ENCODE measurements around the gene PWWP2B.

Gene PWWP2B

DNA sequence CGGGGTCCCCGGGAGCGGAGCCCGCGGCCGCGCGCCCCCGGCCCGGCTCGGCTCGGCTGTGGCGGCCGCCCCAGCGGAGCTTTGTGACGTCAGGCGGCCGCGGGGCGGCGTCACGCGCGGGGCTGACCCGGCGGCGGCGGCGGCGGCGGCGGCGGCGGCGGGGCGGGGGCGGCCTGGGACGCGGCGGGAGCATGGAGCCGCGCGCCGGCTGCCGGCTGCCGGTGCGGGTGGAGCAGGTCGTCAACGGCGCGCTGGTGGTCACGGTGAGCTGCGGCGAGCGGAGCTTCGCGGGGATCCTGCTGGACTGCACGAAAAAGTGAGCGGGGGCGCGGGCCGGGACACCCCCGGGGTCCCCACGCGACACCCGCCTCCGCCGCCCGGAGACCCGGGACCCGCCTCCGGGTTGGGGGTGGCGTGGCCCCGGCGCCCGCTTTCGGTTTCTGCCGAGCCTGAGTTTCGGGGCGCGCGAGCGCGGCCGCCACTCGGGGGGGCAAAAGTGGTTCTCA lies at the start of gene PWWP2B:
Gene PWWP2B (plus strand): TSS at position 165 of the 506 bp plus-strand sequence. CDS start 27 bp downstream, at position 192.
- DNase-seq, result no peak

GRCh38 chr10:132347211-132347930 lies 49.6 kb upstream of the PWWP2B start:
- DNase-seq, result no peak

DNA sequence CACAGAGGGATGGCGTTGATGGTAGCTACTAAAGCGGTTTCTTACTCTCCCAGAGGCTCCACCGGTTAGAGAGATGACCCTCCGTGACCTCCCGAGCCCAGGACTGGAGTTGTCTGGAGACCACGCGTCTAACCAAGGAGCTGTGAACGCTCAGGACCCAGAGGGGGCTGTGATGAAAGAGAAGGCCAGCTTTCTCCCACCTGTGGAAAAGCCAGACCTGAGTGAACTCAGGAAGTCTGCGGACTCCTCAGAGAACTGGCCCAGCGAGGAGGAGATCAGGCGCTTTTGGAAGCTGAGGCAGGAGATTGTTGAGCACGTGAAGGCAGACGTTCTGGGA lies 49.1 kb upstream of the PWWP2B start:
- DNase-seq, result no peak

DNA sequence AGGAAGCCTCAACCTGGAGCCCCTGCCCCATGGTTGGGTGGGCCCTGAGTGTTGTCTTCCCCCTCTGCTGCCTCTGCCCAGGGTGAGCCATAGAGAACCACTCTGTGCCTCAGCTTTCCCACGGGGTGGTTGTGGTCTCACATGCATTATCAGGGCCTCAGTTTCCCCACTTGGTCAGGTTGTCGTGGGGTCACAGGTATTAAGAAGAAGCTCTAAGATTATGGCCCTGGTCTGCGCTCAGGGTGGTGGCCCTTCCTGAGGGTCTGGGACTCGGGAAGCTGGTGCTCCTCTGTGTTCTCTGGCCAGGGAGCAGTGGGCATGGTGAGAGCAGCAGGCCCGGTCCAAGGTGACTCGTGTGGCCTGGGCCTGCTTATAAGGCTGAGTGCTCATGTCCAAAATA lies 47.2 kb upstream of the PWWP2B start:
- DNase-seq, result no peak

- no peak for DNase-seq
Observed at GRCh38 chr10:132350391-132350790, 46.6 kb upstream of the PWWP2B start.

- DNase-seq, result no peak
Observed at GRCh38 chr10:132350946-132351345, 46.1 kb upstream of the PWWP2B start.

GRCh38 chr10:132351611-132352010 lies 45.4 kb upstream of the PWWP2B start:
- DNase-seq, result no peak

GRCh38 chr10:132352462-132353308 lies 44.3 kb upstream of the PWWP2B start:
- DNase-seq, result peak; percentile 1

DNA sequence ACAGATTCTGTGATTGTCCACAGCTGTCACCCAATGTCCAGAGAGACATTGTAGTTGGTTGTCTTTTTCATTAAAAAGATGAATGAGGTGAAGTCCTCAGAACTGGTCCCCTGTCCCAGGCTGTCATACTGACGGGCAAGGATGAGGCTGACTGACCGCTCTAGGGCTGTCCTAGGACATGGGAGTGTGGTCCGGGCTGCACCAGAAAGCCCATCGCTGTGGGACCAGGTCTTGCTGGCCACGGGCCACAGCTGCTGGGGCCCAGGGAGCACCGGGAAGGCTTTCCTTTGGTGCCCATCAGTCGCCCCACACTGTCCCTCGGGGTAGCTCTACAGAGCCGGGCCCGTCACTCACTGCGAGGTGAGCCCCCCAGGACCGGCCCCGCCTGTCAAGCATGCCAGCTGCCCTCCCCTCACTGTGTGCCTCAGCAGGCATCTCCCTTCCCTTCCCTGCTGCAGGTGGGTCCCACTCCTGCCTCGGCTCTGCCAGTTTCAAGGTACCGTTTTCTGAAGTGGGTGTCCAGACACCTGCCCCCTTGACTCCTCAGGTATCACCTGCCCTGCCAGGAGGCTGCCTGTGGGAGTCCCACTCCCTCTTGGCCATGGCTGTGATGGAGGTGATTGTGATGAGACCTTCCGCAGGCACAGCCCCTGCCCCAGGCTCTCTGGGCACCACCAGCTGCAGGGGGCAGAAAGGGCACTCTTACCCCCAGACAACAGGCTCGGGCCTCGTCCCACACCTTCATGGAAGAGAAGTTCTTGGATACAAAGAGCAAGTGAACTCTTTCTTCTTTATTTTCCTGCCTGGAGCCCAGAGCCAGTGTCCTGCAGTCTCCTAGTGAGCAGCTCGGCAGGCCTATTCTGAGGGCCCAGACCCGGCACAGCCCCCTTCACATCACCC lies 43.3 kb upstream of the PWWP2B start:
- no peak for DNase-seq

DNA sequence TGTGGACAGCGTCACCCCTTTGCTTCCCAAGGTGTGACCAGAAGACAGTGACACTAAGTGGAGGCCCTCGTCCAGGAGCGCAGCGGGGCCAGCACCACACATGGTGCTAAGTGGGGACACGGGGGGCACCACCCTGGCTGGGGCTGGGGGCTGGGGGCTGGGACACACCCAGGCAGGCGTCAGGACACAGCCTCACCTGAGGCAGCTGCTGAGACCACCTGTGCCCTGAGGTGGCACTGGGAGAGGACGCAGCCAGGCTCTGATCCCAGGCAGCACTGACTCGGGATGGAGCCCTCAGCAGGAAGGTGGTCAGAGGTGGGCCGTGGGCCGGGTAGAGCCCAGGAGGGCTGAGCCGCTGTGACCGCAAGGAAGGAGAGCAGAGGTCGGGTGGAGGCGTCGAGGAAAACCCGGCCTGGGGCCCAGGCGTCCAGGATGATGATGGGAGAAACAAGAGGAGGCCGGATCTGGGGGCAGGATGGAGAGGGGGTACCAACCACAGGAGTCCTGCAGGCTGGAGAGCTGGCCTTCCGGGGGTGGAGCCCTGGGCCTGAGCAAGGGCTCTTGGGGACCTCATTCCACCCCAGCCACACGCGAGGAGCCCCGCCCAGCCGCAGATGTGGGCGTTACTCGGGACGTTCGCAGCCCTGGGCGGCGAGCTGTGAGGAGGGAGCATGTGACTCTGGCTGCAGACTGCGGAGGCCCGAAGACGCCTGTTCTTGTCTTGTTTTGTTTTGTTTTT lies 42.5 kb upstream of the PWWP2B start:
- DNase-seq, result no peak

DNA sequence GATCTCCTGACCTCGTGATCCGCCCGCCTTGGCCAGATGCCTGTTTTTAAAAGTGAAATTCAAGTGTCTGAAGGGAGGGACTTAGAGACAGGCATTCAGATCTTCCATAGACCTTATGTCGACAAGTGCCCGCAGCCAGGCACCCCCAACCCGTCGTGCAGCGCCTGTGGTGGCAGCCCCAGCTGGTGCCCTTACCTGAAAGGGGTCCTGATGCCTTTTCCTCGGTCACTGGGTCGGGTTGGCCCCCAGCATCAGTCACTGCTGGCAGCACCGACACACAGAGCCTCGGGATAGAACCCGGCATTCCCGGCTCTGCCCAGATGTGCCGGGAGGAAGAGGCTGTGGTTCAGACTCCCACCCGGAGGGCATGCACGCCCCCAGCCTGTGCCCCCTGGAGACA lies 41.7 kb upstream of the PWWP2B start:
- no peak for DNase-seq

GRCh38 chr10:132355754-132356153 lies 41.2 kb upstream of the PWWP2B start:
- DNase-seq, result no peak

DNA sequence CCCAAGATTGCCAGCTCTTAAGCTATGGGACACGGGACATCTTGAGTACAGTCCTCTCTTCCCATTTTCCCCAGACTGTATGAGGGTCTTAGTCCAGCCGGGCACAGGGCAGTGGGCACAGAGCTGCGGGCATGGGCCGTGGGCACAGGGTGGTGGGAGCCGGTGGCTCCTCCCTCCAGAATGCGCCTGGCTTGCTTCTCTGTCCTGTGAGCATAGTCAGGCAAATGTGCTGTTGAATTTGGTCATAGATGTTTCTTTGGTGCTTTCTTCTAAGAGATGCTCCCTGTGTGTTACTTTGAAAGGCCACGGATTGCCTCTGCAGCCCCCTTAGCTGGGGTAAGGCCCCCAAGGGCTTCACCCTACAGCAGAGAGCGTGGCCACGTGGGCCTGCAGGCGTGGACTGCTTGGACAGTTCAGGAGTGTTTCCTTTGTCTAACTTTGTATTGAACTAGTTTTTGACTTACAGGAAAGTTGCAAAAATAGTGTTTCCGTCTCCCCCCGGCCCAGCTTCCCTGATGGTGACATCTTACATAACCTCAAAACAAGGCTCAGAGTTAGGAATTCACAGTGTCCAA lies 40.3 kb upstream of the PWWP2B start:
- DNase-seq, result no peak

- DNase-seq, result no peak
Observed at GRCh38 chr10:132357286-132358058, 39.5 kb upstream of the PWWP2B start.

DNA sequence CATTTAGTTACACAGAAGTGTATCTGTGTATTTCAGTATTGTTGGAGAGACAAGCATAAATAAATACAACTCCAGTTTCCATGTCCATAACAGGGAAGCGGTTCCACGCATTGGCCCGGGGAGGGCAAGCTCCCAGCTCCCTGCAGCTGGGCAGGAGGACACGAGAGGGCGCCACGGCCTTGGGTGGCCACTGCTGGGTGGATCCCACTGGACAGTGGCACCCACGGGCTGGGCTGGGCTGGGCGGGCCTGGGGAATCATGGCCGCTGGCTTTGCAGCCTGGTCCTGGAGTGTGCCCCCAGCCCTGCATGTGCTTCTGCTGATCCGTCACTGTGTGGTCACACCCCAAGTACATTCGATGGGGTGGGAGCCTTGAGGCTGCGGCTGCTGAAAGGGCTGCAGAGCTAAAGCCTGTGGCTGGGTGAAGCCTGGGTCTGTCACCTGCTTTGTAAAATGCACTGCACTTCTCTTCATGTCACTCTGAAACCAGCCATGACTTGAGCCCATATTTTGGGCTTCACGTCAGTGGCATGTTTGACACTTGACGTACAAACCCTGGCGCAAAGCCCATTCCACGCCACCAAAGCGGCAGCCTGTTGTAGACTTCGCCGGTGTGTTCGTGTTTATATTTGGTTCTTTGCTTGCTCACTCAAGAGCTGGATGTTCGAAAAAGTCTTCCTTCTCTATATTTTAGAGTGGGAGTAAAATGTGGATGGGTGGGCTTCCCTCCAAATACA lies 37.5 kb upstream of the PWWP2B start:
- DNase-seq, result no peak

DNA sequence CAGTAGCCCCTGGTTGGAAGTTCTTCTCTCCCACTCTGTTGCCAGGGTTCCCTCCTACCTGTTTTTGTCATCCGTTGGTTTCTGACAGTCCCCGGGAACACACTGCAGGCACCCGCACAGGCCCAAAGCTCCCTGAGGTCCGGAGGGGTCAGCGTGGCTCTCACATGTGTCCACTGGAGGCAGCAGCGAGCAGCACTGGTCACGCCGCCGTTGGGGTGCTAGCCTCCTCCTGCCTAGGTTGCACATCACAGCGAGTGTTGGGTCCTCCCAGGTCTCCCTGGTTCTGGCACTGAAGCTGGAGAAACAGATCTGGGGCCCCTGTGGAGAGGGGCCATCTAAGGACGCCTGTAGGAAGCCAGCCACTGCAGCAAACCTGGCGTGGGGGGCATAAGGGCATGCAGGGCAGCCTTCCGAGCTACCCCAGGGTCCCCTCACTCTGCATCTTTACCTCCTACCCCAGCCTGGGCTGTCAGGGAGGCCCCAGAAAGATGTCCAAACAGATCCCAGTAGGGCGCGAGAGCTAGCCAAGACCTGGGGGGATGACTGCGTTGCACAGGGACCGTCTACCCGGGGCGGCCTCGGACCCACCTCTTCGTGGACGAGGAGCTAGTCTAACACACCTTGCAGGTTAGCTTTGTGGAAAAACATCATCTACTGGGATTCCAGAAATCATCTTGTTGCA lies 36.1 kb upstream of the PWWP2B start:
- no peak for DNase-seq

DNA sequence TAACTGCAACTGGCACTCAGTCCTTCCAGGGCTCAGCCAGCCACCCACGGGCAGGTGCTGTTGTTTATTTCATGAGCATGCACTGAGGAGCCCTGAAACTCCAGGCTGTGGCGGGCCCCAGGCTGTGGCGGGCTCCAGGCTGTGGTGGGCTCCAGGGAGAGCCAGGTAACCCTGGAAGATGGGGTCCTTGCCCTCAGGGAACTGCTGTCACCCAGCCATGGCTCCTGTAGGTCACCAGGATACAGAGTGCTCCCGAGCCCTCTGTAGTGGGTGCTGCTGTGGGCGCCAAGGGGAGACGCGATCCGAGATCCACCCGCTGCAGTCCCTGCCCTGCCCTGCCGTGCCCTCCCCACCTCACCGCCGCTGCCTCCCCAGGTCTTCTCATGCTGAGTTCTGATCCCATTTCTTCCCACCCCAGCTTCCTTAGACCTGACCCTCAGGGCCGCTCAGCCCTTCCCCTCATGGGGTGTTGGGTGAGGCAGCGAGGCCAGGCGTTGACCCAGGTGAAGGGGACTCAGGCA lies 35.4 kb upstream of the PWWP2B start:
- no peak for DNase-seq

GRCh38 chr10:132362151-132362611 lies 34.8 kb upstream of the PWWP2B start:
- DNase-seq, result no peak

DNA sequence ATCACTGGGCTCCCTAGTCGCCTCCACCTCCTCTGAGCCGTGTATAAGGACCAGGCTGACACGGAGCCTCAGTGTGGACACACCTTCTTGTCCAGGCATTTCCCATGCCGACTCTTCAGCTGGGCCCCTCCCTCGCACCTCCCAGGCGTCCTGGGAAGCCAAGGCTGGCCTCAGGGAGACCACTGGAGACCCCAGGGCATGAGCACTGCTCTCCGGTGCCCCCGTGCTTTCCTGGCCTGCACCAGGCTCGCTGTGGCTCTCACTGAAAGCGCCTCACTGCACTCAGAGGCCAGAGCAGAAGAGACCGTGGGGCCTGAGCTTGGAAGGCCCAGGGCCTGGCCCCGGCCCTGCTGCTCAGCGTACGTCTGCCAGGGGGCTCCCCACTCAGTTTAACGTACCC lies 33.6 kb upstream of the PWWP2B start:
- no peak for DNase-seq
